Measurements from ENCODE around the gene XCL1. TPM values are rescaled to one million over a fixed set of nuclear protein-coding genes. Genes with fewer than 3 reads are reported as not detected.

Gene XCL1
- total RNA-seq, 1 donor from 2014 or later, result not detected

DNA sequence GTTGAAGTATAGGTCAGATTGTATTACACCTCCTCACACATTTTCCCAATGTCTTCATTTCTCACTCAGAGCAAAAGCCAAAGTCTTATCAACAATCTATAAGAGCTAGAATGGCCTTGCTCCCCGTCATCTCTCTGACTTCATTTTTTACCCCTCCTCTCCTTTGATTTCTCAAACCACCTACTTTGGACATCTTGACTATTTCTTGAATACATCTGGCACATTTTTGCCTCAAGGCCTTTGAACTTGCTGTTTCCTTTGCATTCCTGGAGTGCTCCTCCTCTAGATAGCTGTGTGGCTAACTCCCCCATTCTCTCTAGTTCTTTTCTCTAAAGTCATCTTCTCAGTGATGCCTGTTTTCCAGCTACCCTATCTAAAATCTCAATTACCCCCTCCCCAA lies 25.4 kb upstream of the XCL1 start:
- ATAC-seq (ENCODE audit: low read depth), result no peak
- peaks cover 2% of the 10 kb centered on the region for H3K9me3 Mint-ChIP-seq
- intact Hi-C loops (cut with micrococcal nuclease), result no loop called here
- CTCF ChIA-PET, result no interaction called here
- H3K4me3 Mint-ChIP-seq, result no peak overlapping the region
- H3K27ac Mint-ChIP-seq, result no peak overlapping the region
- peaks cover 2% of the 10 kb centered on the region for H3K27me3 Mint-ChIP-seq
- DNase-seq, result no peak
- POLR2A ChIA-PET, result no interaction called here
- TF ChIP-seq CTCF (IDR thresholded peaks at IDR 0.05), result no peak
- no peaks in the 10 kb centered on the region for H3K4me1 Mint-ChIP-seq
- no peaks in the 10 kb centered on the region for H3K36me3 Mint-ChIP-seq (ENCODE audit: low read depth)

GRCh38 chr1:168551688-168552087 lies 24.7 kb upstream of the XCL1 start:
- POLR2A ChIA-PET, result no interaction called here
- Mint-ChIP-seq H3K27me3 (peaks cover 2% of the 10 kb centered on the region), H3K4me1 (no peaks in the 10 kb centered on the region), H3K36me3 (ENCODE audit: low read depth) (no peaks in the 10 kb centered on the region), H3K27ac (no peak overlapping the region), H3K4me3 (no peak overlapping the region), H3K9me3 (peaks cover 2% of the 10 kb centered on the region)
- CTCF ChIA-PET, result no interaction called here
- intact Hi-C loops (cut with micrococcal nuclease), result no loop called here
- no peak for DNase-seq
- ATAC-seq (ENCODE audit: low read depth), result no peak
- no peak for TF ChIP-seq CTCF (IDR thresholded peaks at IDR 0.05)

DNA sequence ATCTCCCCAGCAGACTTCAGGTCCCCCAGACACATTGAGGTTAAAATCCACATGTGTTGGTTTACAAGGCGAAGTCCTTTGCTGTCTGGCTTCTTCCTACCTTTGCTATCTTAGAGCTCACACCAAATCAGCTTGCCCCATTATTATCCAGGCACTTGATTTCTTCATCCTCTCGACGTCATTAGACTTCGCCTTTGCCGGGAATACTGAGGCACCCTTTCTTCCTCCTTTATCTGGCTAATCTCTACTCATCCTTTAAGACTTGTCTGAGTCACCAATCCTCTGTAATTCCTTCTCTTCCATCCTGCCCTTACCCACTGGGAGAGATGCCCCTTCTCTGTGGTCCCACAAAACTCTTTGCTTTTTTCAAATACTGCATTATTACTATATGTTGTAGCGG lies 23.4 kb upstream of the XCL1 start:
- Mint-ChIP-seq H3K9me3 (peaks cover 2% of the 10 kb centered on the region), H3K27me3 (peaks cover 2% of the 10 kb centered on the region), H3K36me3 (ENCODE audit: low read depth) (no peaks in the 10 kb centered on the region), H3K4me1 (no peaks in the 10 kb centered on the region), H3K27ac (no peak overlapping the region), H3K4me3 (no peak overlapping the region)
- CTCF ChIA-PET, result no interaction called here
- intact Hi-C loops (cut with micrococcal nuclease), result no loop called here
- ATAC-seq (ENCODE audit: low read depth), result no peak
- TF ChIP-seq CTCF (IDR thresholded peaks at IDR 0.05), result no peak
- DNase-seq, result no peak
- POLR2A ChIA-PET, result no interaction called here

GRCh38 chr1:168553680-168554553 lies 22.5 kb upstream of the XCL1 start:
- ChIA-PET CTCF (no interaction called here), POLR2A (no interaction called here)
- Mint-ChIP-seq H3K27ac (no peak overlapping the region), H3K36me3 (ENCODE audit: low read depth) (no peaks in the 10 kb centered on the region), H3K27me3 (peaks cover 2% of the 10 kb centered on the region), H3K9me3 (peaks cover 2% of the 10 kb centered on the region), H3K4me3 (no peak overlapping the region), H3K4me1 (no peaks in the 10 kb centered on the region)
- intact Hi-C loops (cut with micrococcal nuclease), result no loop called here
- TF ChIP-seq CTCF (IDR thresholded peaks at IDR 0.05), result no peak
- ATAC-seq (ENCODE audit: low read depth) (no peak), DNase-seq (no peak)

DNA sequence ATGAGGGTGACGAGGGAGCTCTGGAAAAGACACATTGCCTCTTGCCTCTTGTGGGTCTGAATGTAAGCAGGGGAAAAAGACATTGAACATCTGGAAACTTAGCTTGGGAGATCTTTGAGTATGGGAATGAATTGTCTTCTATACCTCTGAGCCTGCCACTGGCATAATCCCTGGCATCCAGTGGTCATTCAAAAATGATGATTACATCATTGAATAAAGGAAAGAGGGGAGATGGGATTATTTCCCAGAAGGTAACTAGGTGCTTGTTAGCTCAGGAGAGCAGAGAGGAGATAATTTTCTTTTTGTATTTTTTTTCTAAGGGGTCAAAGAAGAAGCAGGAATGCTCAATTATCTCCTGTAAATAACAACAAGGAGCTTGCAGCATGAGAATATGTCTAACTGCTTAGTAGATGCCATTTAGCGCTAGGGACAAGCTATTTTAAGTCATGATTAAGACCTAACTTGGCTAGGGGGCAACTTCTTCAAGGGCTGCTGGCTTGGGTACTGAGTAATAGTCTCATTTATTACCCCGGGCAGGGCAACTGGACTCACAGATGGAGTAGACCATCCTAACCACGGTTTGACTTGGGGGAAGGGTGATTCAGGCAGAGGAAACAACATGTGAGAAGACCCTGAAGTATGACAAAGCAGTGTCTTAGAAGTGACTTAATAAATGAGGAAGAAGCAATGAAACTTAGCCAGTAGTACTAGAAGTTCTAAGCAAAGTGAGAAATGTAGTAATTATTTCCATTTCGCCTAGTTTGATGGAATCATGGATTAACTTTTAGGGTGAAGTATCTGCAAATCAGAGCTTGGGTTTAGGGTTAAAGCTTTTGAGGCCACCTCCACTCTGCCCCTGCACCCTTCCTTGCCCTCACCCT lies 21.6 kb upstream of the XCL1 start:
- Mint-ChIP-seq H3K4me1 (no peaks in the 10 kb centered on the region), H3K27ac (no peak overlapping the region), H3K9me3 (peaks cover 2% of the 10 kb centered on the region), H3K27me3 (peaks cover 2% of the 10 kb centered on the region), H3K4me3 (no peak overlapping the region), H3K36me3 (ENCODE audit: low read depth) (no peaks in the 10 kb centered on the region)
- intact Hi-C loops (cut with micrococcal nuclease), result no loop called here
- ChIA-PET POLR2A (no interaction called here), CTCF (no interaction called here)
- no peak for TF ChIP-seq CTCF (IDR thresholded peaks at IDR 0.05)
- no peak for DNase-seq
- ATAC-seq (ENCODE audit: low read depth), result no peak

Data from activated B cell treated with CpG ODN at 0.5 μM for 24 hours (primary cell).